Lower leg skin (tissue), 4 donors: ENCODE measurements around the gene POLR2L. TPM values are rescaled to one million over a fixed set of nuclear protein-coding genes. Genes with fewer than 3 reads are reported as not detected.

Experiments
- DNase-seq, 2 donors: peaks; one replicate each; pipeline ENCODE4 v3.0.0-alpha.2; 2019; ENCODE audit warnings: low spot score in 2 of 2
- H3K4me3 ChIP-seq: fragments of 200-600 bp; sonication (generic); 2 replicates; pipeline ENCODE4 v1.5.1; 2017; ENCODE audit warnings: mild to moderate bottlenecking, low read depth; ENCODE audit not compliant: poor library complexity, severe bottlenecking
- CTCF ChIP-seq, 3 donors: fragments of 450-650 bp; IDR thresholded peaks; one replicate each; pipeline ENCODE4 v1.5.1; 2016; ENCODE audit warnings: antibody characterized with exemption in 3 of 3, mild to moderate bottlenecking in 3 of 3, moderate library complexity in 2 of 3
- POLR2A ChIP-seq, 2 donors: fragments of 450-650 bp; IDR thresholded peaks; one replicate each; pipeline ENCODE4 v1.6.1; 2016 to 2017; ENCODE audit warnings: antibody characterized with exemption in 2 of 2, mild to moderate bottlenecking in 1 of 2, moderate library complexity in 1 of 2
- WGBS, 2 donors: methylation state at CpG; one replicate each; pipeline ENCODE4 v1.1.5; 2018; 5-methylcytosine and 5-hydroxymethylcytosine counted together
- intact Hi-C: fragments of 100-400 bp; cut with DNase I; formaldehyde crosslinking; loops from one replicate; pipeline ENCODE4 v1.15.0; 2023; ENCODE audit warnings: low total_unique reads
- total RNA-seq, 4 donors: library from RNA; depleted of rRNA; stranded (reverse); fragments of >200 nt; gene quantifications; one replicate each; pipeline ENCODE4 v1.1.0, GENCODE V29; 2016

The POLR2L gene
- total RNA-seq, 4 donors from 2014 or later, result 39.1 to 61.2 (median 51.4) TPM

GRCh38 chr11:836700-837099, 5.6 kb downstream of the POLR2L start:
- 77 to 80% methylated on average over 9 of the region's 9 CpGs for WGBS, 2 donors

DNA sequence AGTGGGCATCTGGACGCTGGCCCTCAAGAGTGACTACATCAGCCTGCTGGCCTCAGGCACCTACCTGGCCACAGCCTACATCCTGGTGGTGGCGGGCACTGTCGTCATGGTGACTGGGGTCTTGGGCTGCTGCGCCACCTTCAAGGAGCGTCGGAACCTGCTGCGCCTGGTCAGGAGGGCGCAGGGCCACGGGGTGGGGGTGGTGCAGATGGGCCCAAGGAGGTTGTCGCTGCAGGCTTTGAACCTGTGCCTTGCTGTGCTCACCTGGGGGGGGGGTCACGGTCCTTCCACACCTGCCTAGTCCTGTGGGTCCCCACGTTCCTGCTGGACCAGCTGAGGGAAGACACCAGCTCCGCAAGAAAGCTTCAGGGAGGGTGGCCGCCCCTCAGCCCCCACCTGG, 6.1 kb downstream of the POLR2L start:
- DNase-seq, result no peak
- intact Hi-C loops, result no loop called here
- H3K4me3 ChIP-seq, result no peak overlapping the region
- WGBS, 2 donors, result 84 to 96% methylated on average over 10 to 11 of the region's 14 CpGs
- TF ChIP-seq POLR2A (IDR thresholded peaks at IDR 0.05), result no peak
- TF ChIP-seq CTCF (IDR thresholded peaks at IDR 0.05), result no peak

More at GRCh38 chr11:836700-837099, 5.6 kb downstream of the POLR2L start:
- TF ChIP-seq POLR2A (IDR thresholded peaks at IDR 0.05) (no peak), CTCF (IDR thresholded peaks at IDR 0.05) (no peak)
- intact Hi-C loops, result no loop called here
- no peak overlapping the region for H3K4me3 ChIP-seq
- DNase-seq, result no peak

DNA sequence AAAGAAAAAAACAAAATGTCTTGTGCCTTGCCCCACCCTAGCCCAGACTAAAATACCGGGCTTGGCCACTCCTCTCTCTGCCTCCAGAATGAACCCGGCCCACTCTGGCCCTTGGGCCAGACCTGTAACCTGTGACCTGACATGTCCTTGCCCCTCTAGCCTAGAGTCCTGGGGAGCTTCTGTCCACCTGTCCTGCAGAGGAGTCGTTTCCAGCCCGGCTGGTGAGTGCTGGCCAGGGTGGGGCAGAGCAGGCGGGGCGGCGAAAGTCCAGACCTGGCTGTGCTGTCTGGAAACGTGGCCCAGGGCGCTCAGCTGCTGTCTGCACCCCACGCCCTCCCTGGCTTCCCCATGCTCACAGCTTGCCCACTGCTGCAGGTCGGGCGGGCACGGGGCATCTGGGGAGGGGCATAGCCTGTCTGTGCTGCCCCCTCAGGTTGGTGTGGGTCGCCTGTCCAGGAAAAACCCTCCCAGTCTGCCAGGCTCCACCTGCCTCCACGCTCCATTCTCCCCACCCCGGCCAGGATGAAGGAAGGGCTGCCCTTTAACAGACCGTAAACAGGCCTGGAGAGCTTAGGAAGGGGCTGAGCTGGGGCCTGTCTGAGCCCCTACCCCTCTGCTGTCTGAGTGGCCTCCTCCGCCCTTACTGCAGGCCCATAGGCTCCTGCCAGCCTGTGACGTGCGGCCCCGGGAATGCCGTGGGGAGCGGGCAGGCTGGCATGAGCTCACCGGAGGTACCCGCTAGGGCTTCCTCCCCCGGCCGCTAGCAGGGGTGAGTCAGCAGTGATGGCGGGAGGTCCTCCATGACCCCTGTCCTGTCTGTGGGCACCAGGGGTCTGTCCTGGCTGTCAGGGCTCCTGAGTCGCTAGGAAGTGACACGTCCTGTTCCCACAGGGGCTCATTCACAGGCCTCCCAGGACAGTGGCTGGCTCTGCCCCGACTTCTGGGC, 7.7 kb downstream of the POLR2L start:
- no peak for DNase-seq
- TF ChIP-seq CTCF (IDR thresholded peaks at IDR 0.05) (no peak), POLR2A (IDR thresholded peaks at IDR 0.05) (no peak)
- no peak overlapping the region for H3K4me3 ChIP-seq
- intact Hi-C loops, result no loop called here
- WGBS, 2 donors, result 11 to 24% methylated on average over 12 to 31 of the region's 31 CpGs

GRCh38 chr11:833849-834311, 8.4 kb downstream of the POLR2L start:
- 22 to 26% methylated on average over 9 of the region's 9 CpGs for WGBS, 2 donors
- TF ChIP-seq CTCF (IDR thresholded peaks at IDR 0.05), result no peak
- TF ChIP-seq POLR2A (IDR thresholded peaks at IDR 0.05), result no peak
- DNase-seq, result no peak
- H3K4me3 ChIP-seq, result peak overlapping the region; percentile 55
- intact Hi-C loops, result no loop called here

DNA sequence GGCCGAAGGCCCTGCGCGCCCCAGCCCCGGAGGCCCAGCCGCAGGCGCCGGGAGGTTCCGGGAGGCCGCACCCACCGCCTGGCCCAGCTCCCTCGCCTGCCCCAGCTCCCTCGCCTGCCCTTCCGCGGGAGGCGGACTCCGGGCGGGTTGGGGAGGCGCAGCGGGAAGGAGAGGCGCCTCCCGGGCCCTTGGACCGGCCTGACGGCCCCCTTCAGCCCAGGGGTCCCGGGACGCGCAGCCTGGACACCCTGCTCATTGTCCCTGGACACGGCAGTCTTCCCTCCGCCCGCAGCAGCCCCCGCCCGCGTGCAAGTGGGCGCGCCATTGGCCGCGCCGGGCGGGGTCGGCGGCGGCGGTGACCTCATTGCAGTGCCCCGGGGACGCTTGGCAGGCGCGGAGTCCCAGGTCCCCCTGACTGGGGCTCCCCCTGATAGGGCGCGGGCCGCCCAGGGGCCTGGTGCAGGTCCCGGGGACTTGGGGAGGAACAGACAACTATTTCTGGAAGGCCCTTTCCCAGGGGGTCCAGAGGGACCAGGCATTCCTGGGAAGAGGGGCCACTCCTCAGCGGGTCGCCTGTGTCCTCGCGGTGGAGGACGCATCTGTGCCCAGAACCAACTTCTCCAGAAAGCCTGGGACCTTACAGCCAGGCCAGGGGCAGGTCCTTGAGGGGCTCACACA, 9.1 kb downstream of the POLR2L start:
- intact Hi-C loops, result no loop called here
- WGBS, 2 donors, result 0 to 2% methylated on average over 5 to 8 of the region's 55 CpGs

More for the DNA sequence above, 9.1 kb downstream of the POLR2L start:
- peak overlapping the region; percentile 55 for H3K4me3 ChIP-seq
- peak in 1 of 2 donors; percentile 93 for DNase-seq
- TF ChIP-seq CTCF (IDR thresholded peaks at IDR 0.05) (no peak), POLR2A (IDR thresholded peaks at IDR 0.05) (no peak)
